ENCODE results near the gene ARPC2.

GRCh38 chr2:218257390-218257981 lies 40.5 kb downstream of the ARPC2 start:
- TF ChIP-seq TAF1 (IDR thresholded peaks at IDR 0.05; ENCODE audit: borderline replicate concordance, low read depth, low read length) (no peak), POLR2A (IDR thresholded peaks at IDR 0.05; ENCODE audit: low read depth, low read length) (no peak; the same call in 1 of the 2 replicates)
